Measurements from ENCODE around the gene DRAXIN.

DRAXIN gene

DNA sequence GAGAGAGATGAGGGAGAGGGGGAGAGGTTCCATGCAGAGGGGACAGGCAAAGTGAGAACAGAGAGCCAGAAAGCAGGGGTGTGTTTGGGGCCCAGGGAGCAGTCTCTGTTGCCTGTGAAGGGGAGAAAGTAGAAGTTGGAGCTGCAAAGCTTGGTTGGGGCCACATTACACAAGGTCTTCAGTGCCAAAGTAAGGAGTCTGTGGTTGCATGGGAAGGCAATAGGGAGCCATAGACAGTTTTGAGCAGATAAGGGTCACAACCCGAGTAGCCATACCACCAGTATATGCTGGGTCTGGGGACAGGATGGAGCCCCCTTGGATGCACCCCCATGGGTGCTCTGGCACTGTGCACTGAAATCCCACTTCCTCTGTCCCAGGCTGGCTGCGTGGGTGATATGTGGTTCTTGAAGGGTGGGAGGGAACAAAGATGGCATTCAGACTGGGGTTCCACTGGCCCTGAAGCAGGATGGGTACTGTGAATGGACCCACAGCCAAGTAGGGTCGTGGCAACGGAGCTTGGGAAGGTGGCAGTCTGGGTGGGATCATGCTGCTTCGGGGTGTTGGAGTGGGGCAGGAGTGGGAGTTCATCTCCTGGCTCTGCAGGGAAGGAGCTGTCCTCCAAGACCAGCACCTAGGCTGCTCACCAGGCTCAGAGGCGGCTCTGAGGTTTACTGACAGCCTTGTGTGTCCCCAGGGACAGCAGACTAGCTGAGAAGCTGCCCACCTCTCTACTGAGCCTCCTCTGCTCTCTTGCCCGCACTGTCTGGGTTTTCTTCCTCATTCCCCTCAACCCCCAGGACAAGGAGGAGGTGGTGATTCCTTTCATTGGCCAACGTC lies 12.1 kb downstream of the DRAXIN start:
- TF ChIP-seq TEAD4 (IDR thresholded peaks at IDR 0.05) (no peak), FOXM1 (IDR thresholded peaks at IDR 0.05; ENCODE audit: borderline replicate concordance, low read depth) (no peak), NFIC (IDR thresholded peaks at IDR 0.05) (no peak), TCF12 (IDR thresholded peaks at IDR 0.05; ENCODE audit: low read depth) (no peak), ZBTB7A (IDR thresholded peaks at IDR 0.05; ENCODE audit: low read depth) (no peak), CEBPB (IDR thresholded peaks at IDR 0.05) (no peak), YY1 (IDR thresholded peaks at IDR 0.05; ENCODE audit: low read depth) (no peak), TAF1 (IDR thresholded peaks at IDR 0.05; ENCODE audit: low read depth) (no peak)
- TF ChIP-seq, protein P1, sequence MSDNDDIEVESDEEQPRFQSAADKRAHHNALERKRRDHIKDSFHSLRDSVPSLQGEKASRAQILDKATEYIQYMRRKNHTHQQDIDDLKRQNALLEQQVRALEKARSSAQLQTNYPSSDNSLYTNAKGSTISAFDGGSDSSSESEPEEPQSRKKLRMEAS (IDR thresholded peaks at IDR 0.05): no peak
- TF ChIP-seq, protein P2, sequence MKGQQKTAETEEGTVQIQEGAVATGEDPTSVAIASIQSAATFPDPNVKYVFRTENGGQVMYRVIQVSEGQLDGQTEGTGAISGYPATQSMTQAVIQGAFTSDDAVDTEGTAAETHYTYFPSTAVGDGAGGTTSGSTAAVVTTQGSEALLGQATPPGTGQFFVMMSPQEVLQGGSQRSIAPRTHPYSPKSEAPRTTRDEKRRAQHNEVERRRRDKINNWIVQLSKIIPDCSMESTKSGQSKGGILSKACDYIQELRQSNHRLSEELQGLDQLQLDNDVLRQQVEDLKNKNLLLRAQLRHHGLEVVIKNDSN (IDR thresholded peaks at IDR 0.05): no peak

DNA sequence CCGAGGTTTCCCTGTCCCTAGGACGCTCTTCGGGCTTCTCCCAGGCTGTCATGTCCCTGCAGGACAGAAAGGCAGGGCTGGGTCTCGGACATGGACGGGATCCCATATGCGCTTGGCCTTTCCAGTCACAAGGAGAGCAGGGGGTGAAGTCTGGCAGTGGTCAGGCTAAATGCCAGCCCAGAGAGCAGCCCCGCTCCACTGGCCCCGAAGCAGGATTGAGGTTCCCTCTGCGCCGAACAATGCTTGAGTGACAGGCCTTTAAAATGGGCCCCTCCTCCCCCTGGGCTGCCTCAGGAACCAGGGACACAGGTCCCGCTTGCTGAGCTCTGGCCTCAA lies 12.7 kb downstream of the DRAXIN start:
- no peak for TF ChIP-seq TEAD4 (IDR thresholded peaks at IDR 0.05)
- TF ChIP-seq, protein P3, sequence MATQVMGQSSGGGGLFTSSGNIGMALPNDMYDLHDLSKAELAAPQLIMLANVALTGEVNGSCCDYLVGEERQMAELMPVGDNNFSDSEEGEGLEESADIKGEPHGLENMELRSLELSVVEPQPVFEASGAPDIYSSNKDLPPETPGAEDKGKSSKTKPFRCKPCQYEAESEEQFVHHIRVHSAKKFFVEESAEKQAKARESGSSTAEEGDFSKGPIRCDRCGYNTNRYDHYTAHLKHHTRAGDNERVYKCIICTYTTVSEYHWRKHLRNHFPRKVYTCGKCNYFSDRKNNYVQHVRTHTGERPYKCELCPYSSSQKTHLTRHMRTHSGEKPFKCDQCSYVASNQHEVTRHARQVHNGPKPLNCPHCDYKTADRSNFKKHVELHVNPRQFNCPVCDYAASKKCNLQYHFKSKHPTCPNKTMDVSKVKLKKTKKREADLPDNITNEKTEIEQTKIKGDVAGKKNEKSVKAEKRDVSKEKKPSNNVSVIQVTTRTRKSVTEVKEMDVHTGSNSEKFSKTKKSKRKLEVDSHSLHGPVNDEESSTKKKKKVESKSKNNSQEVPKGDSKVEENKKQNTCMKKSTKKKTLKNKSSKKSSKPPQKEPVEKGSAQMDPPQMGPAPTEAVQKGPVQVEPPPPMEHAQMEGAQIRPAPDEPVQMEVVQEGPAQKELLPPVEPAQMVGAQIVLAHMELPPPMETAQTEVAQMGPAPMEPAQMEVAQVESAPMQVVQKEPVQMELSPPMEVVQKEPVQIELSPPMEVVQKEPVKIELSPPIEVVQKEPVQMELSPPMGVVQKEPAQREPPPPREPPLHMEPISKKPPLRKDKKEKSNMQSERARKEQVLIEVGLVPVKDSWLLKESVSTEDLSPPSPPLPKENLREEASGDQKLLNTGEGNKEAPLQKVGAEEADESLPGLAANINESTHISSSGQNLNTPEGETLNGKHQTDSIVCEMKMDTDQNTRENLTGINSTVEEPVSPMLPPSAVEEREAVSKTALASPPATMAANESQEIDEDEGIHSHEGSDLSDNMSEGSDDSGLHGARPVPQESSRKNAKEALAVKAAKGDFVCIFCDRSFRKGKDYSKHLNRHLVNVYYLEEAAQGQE (IDR thresholded peaks at IDR 0.05; ENCODE audit: low read depth): no peak

DNA sequence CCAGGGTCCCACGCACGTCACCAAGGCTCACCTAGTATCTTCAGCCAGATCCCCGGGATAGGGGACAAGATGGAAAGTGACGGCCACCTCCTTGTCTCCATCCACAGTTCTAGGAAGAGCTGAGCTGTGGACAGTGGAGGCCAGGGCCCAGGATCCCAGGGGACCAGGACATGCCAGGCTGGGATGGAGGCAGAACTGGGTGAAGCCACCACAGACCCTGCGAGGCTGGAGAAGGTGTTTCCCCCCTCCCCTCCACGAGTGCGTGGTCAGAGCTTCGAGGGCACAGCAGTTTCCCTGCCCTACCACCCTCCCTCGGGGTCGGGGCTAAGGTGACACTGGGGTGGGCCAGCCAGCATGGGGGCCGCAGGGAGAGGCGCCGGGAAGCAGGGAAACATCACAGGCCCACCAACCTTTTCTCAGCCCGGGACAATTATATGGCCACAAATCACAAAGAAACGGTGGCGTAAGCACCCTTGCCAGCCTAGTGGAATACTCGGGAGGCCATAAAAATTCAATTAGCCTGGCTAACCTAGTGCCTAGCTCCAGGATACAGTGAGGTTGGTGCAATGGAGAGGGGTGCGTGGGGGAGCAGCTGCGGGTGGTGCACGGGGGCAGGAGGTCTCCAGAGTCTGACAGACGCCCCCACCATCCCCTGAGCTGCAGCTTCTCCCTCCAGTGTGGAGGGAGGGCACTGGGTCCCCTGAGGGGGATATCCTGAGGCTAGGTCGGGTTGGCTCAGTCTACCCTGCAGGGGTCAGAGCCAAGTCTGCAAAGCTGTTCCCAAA lies 13.4 kb downstream of the DRAXIN start:
- TF ChIP-seq, protein P1 (IDR thresholded peaks at IDR 0.05): no peak
- TF ChIP-seq TEAD4 (IDR thresholded peaks at IDR 0.05) (no peak), EP300 (IDR thresholded peaks at IDR 0.05; ENCODE audit: borderline replicate concordance) (no peak), TCF12 (IDR thresholded peaks at IDR 0.05; ENCODE audit: low read depth) (no peak)

DNA sequence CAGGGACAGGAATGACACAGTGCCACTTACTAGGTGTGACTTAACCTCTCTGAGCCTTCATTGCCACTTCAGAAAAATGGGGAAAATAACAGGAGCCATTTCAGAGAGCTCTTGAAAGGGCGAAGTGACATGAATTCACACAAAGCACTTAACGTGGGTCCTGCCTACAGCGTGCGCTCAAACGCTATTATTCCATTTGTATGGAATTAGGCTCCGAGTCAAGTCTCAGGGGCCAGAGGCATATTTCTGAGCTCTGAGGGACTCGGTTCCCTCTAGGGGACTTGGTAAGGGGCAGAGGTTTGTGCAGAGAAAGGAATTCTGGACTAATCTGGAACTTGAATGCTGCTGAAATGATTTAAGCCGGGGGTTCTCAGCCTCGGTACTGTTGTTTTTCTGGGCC lies 14.1 kb downstream of the DRAXIN start:
- TF ChIP-seq EP300 (IDR thresholded peaks at IDR 0.05; ENCODE audit: borderline replicate concordance): no peak
- TF ChIP-seq, protein P1 (IDR thresholded peaks at IDR 0.05): no peak
- TF ChIP-seq ZBTB7A (IDR thresholded peaks at IDR 0.05; ENCODE audit: low read depth): no peak
- TF ChIP-seq YY1 (IDR thresholded peaks at IDR 0.05; ENCODE audit: low read depth): no peak
- no peak for TF ChIP-seq RAD21 (IDR thresholded peaks at IDR 0.05; ENCODE audit: low read depth)
- TF ChIP-seq, protein P3 (IDR thresholded peaks at IDR 0.05; ENCODE audit: low read depth): no peak
- no peak for TF ChIP-seq TCF12 (IDR thresholded peaks at IDR 0.05; ENCODE audit: low read depth)
- TF ChIP-seq, protein P2 (IDR thresholded peaks at IDR 0.05): no peak

DNA sequence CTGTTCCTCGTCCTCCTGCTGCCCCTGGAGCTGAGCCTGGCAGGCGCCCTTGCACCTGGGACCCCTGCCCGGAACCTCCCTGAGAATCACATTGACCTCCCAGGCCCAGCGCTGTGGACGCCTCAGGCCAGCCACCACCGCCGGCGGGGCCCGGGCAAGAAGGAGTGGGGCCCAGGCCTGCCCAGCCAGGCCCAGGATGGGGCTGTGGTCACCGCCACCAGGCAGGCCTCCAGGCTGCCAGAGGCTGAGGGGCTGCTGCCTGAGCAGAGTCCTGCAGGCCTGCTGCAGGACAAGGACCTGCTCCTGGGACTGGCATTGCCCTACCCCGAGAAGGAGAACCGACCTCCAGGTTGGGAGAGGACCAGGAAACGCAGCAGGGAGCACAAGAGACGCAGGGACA lies 14.8 kb downstream of the DRAXIN start:
- TF ChIP-seq TEAD4 (IDR thresholded peaks at IDR 0.05) (no peak), YY1 (IDR thresholded peaks at IDR 0.05; ENCODE audit: low read depth) (no peak), EP300 (IDR thresholded peaks at IDR 0.05; ENCODE audit: borderline replicate concordance) (no peak), FOXM1 (IDR thresholded peaks at IDR 0.05; ENCODE audit: borderline replicate concordance, low read depth) (no peak), TCF12 (IDR thresholded peaks at IDR 0.05; ENCODE audit: low read depth) (no peak), EGR1 (IDR thresholded peaks at IDR 0.05) (no peak), ZBTB7A (IDR thresholded peaks at IDR 0.05; ENCODE audit: low read depth) (no peak)
- TF ChIP-seq, protein P3 (IDR thresholded peaks at IDR 0.05; ENCODE audit: low read depth): no peak
- TF ChIP-seq, protein P1 (IDR thresholded peaks at IDR 0.05): no peak
- TF ChIP-seq, protein P2 (IDR thresholded peaks at IDR 0.05): no peak

Measured in Ishikawa (cell line).